CD4-positive, alpha-beta T cell treated with Interleukin-4 for 1 hour (primary cell): ENCODE measurements around the gene CCDC85A.

Source experiments
- DNase-seq, 2 donors: peaks; one replicate each; pipeline ENCODE4 v3.0.0-alpha.2; 2020 to 2022

The CCDC85A gene

GRCh38 chr2:56376699-56377665, 193.2 kb downstream of the CCDC85A start:
- no peak for DNase-seq

GRCh38 chr2:56379066-56379465, 195.3 kb downstream of the CCDC85A start:
- DNase-seq: no peak

DNA sequence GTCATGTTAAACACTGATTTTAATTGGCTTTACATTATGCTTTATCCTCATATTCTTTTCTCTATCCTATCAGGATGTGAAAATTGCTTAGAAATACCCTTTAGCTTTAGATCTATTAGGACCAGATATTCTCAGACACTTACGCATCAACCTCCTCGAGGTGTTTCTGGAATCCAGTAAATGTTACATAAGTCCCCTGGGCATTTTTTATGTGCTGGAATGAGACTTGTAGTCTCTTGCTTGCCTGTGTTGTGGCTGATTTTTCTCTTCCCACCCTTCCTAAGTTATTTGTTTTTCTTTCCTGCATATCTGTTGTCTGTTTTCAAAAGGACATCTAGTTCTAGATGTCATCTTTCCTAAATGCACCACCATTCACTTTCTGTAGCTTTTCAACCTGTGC, 197.1 kb downstream of the CCDC85A start:
- DNase-seq: no peak

GRCh38 chr2:56382466-56382865, 198.7 kb downstream of the CCDC85A start:
- DNase-seq: no peak

DNA sequence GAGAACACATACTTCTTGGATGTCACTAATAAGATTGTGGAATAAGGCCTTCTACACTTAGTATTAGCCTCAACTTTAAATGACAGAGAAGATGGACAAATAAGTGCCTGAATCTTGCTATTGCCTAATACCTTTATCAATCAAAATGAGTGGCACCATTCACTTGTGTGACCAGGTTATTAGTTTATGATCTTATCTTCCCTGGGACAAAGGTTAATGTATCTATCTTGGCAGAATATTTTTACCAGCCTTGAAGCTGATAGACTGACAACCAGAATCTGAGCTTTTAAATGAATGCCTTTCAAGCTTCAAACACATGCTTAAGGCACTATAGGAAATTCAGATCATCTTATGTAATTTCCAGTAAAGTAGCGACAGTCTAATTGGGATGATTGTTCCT, 202.9 kb downstream of the CCDC85A start:
- DNase-seq: no peak

GRCh38 chr2:56390644-56391043, 206.9 kb downstream of the CCDC85A start:
- DNase-seq: no peak

GRCh38 chr2:56410140-56410539, 226.3 kb downstream of the CCDC85A start:
- no peak for DNase-seq

- DNase-seq: no peak
Observed at GRCh38 chr2:56416500-56417176, 232.8 kb downstream of the CCDC85A start.
